T-helper 1 cell treated with Interleukin-12 subunit alpha and Interleukin-12 subunit beta and Interleukin-4 antibody, amounts not matched to agents 30 ng/mL and 1 ng/mL, for 36 hours (primary cell): ENCODE data around the gene USH1G. TPM values are rescaled to one million over a fixed set of nuclear protein-coding genes. Genes with fewer than 3 reads are reported as not detected.

Experiments used
- intact Hi-C: fragments of 100-400 bp; cut with micrococcal nuclease; formaldehyde crosslinking; loops from one replicate; pipeline ENCODE4 v1.15.1; 2024
- total RNA-seq: library from RNA; stranded (reverse); gene quantifications from 2 replicates; pipeline ENCODE4 v1.2.3, GENCODE V29; 2022

The USH1G gene
- total RNA-seq, 1 donor from 2014 or later = not detected

DNA sequence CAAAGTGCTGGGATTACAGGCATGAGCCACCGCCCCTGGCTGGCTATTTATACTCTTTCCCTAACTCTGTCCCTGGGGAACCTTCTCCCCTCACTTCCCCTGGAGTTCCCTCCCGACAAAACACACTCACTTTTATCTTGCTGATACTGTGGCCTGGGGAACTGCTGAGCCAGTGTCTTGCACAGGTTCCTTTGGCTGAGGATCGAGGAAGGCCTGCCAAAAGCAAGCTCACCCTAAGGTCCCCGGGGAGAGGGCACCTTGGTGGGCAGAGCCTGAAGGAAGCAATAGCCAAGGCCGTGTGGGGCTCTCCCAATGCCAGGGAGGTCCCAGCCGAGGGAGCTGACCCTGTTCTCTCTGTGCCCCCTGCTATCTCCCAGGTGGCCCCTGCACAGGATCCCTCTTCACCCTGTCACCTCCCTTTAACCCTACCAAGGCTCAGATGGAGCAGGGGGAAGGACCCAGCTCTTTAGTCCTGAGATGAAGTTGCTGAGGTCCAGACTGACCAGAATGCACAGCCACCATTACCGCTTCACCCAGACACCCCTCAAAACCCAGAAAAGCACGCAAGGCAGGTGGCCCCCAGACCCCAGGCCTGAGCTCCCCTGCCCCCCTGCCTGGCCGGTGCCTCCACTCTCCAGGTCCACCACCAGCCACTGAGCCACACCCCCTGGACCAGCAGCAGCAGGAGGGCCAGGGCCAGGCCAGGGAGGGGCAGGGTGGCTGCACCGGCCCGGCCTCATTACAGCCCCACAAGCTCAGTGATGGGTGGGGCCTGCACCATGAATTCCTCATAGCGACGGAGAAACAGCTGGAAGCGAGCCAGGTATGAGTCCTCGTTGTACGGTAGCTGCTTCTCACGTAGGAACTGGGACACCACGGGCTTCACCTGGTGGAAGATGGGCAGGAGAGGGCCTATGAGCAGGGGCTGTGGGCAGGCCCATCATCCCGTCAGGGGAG lies 45.2 kb downstream of the USH1G start:
- intact Hi-C loops = loop anchor here (10.0 kb wide), 2 partner anchors 307 to 977 kb away; partner anchors contain the start of genes SUMO2 and WBP2

DNA sequence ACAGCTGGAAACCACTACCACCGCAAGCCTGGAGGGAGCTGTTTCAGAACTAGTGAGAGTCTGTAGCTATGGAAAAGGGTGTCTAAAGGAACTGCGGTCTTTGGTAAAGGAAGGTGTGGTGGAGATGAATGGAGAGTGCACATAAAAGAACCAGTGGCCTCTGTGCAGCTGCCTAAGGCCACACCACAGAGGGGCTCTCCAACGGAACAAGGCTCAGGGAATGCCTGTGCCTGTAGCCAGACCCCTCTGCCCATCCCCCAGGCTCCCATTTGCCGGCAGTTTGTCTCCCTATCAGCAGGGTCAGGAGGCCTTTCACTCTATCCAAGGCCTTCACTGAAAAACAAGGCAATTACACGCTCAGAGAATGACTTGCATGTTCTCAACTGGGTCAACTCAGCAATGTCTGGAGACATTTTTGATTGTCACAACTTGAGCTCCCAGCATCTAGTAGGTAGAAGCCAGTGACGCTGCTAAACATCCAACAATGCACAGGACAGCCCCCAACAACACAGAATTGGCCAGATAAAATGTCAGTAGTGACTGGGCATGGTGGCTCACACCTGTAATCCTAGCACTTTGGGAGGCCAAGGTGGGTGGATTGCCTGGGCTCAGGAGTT lies 47.0 kb downstream of the USH1G start:
- intact Hi-C loops = loop anchor here (10.0 kb wide), 2 partner anchors 309 to 979 kb away; partner anchors contain the start of genes SUMO2 and WBP2

DNA sequence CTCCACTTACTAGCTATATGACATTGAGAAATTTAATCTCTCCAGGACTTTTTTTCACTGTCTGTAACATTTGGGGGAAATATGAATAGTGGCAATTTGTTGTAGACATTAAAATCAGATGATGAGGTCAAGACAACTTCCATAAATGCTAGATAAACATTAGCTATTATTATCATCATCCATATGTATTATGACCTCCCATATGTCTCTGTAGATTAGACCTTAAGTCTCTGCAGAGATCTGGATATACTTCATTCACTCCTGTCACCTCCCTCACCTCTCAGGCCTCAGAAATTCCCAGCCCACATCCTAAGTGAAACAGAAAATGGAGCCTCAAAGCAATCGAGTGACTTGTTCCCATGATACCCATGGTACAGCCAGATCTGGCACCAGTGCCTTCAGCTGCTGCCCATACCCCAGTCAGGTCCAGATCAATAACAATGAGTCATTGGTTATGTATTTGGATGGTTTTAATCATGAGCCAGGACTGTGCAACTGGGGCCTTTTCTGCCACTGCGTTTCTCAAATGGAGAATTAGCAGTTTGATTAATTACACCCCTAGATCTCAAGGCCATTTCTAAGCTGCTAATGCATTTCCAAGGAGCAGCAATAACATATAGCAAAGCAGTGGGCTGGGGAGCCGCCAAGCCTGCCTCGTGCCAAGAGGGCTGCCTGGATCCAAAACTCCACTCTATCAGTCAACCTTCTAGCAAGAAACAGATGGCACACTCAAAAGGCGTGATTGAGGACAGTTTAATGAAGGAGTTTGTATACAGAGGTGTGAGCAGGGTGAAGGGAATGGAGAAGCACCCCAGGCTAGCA lies 47.7 kb downstream of the USH1G start:
- intact Hi-C loops = loop anchor here (10.0 kb wide), 2 partner anchors 309 to 979 kb away; partner anchors contain the start of genes SUMO2 and WBP2

DNA sequence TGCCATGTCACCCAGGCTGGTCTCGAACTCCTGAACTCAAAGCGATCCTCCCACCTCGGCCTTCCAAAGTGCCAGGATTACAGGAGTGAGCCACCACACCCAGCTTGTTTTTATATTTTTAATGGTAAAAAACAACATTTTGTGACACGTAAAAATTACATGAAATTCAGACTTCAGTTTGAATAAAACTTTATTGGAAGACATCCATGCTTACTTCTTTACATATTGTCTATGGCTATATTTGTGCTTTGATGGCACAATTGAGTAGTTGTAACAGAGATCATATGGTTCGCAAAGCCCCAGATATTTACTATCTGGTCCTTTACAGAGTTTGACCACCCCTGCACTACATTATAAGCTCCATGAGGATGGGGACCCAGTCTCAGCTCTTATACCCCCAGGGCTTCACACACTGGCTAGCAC lies 48.4 kb downstream of the USH1G start:
- intact Hi-C loops = loop anchor here (5.0 to 10.0 kb wide), 3 partner anchors 310 to 980 kb away; partner anchors contain the start of genes SUMO2, TTYH2 and WBP2

DNA sequence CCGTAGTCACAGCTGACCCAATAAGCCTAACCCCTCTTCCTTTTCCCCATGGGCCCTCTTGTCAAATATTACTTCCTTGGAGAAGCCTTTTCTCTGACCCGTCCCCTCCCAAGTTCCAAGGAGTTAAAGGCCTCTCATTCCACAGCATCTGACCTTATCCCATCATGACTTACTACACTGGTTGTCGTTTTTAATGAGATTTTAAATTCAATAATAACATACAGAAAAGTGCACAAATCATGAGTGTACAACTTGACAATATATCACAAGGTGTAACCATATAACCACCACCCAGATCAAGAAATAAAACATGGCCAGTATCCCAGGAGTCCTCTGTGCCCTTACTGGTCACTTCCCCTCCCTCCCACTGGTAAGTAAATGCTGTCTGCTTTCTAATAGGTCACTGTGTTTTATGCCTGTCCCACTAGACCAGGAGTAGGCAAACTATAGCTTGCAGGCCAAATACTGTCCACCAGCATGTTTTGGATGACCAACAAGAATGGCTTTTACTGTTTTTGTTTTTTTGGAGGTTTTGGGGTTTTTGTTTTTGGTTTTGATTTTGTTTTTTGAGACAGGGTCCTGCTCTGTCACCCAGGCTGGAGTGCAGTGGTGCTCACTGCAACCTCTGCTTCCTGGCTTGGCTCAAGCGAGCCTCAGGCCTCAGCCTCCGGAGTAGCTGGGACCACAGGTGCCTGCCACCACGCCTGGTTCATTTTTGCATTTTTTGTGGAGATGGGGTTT lies 49.0 kb downstream of the USH1G start:
- intact Hi-C loops = loop anchor here (1.0 to 10.0 kb wide), 17 partner anchors 22 to 981 kb away; partner anchors contain the start of genes ATP5PD, CDR2L, GGA3 and GRB2

DNA sequence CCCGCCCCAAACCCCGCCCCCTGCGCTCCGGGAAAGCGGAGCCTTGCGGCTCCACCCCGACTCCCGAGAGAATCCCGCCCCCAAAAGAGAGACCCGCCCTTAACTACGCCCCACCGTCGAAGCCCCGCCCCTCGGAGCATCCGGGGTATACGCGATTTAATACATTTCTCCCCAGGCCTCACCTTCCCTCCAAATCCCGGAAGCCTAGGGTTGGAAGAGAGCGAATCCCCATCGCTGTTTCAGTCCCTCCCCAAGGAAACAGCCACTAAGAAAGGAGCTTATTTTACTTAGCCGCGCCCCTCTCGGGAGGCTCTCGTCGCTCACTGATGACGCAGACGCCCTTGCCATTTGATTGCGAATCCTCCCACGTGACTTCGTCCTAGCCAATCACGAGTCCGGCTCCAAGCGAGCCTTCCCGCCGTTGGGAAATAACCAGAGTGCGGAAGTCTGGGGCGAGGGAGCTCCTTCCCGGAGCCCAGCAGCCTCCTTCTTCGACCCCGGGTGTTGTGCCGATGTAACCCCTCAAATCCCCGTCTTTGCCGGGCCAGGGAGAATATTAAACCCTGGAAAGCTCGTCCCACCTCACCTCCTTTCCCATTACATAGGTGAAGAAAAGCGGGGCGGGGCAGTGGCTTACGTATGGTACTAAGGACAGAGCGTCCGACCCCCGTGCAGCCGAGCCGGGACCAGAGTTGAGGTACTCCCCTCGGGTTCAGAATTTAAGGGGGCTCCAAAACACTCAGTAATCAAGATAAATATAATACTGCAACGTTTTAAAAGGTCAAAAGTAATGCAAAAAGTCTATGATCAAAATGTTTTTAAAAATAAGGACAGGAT lies 49.8 kb downstream of the USH1G start:
- intact Hi-C loops = loop anchor here (1.0 to 10.0 kb wide), 17 partner anchors 21 to 982 kb away; partner anchors contain the start of genes ATP5PD, CDR2L, GGA3 and GRB2

DNA sequence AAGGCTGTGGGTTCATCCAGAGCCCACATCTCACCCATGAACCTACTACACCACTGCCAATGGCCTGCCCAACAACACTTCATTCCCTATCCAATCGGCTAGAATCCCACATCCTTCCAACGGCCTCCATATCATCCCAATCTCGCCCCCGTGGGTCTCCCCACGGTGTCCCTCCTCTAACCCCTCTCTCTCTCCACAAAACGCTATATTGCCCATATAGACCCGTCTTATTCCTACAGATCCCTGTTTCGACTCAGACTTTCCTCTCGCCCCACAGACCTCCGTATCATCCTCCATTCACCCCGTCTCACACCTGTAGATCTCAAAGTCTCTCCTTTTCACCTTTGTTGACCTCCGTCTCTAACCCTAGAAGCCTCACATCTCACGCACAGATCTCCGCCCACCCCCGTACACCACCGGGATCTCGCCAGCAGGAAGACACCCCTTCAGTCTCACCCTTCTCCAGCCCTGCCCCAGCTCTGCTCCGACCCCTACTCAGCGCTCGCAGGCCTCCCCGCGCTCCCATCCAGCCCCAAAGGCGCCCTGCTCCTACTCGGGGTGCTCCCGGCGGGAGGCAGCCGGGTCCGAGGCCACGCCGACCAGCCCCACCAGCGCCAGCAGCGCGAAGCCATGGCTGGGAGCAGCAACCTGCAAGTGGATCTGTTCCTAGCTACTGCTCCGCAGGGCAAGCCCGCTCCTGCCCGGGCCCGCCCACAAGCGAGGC lies 50.6 kb downstream of the USH1G start, which contains the start of gene FDXR:
TSS of gene FDXR (minus strand) at position 682 of the 724 bp plus-strand sequence. CDS start at position 632, 50 bp downstream.
- intact Hi-C loops = loop anchor here (1.0 to 10.0 kb wide), 17 partner anchors 20 to 982 kb away; partner anchors contain the start of genes ATP5PD, CDR2L, GGA3 and GRB2

DNA sequence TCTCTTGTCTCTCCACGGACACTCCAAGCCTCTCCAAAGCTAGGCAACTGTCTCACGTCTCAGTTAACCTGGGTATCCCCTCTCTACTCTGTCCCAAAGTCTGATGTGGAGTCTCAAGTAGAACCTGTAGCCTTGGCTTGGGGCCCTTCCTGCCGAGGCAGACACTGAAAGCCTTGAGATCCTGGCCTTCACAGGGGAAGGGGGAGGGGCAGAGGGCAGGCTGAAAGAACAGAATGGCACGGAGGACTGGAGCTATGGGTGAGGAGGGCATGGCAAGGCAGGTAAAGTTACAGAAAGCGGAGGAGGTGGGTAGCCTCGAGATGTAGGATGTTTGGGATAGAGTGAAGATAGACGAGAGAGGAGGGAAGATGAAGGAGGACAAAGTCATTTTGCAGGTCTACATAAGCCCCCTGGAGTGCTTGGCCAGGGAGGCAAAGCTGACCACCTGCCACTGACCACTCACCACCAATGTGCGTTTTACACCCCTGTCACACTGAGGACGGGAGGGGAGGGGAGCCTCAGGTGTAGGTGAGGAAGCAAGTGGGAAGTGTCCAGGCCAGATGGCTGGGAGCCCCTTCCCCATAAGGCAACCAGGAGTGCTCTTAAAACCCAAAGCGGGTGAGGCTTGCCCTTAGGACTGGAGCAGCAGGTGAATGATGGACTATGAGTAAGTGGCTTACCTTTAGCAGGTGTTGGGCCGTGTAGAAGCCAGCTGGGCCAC lies 51.5 kb downstream of the USH1G start:
- intact Hi-C loops = loop anchor here (2.0 to 10.0 kb wide), 5 partner anchors 313 to 983 kb away; partner anchors contain the start of genes GRB2, NUP85, SUMO2 and TTYH2

DNA sequence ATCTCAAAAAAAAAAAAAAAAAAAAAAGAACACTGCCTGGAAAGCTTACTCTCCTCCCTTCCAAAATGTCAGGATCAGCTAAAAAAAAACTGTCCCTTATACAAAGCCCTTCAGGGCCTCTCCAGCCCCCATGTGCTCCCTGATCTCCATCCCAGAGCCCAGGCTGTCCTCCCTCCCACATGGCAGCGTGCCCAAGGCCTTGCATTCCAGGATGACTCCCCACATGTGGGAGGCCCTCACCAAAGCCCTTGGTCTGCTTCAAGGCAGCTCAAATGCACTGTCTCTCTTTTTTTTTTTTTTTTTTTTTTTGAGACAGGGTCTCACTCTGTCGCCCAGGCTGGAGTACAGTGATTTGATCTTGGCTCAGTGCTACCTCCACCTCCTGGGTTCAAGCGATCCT lies 52.5 kb downstream of the USH1G start:
- intact Hi-C loops = loop anchor here (5.0 to 10.0 kb wide), 3 partner anchors 314 to 984 kb away; partner anchors contain the start of genes SUMO2, TTYH2 and WBP2

DNA sequence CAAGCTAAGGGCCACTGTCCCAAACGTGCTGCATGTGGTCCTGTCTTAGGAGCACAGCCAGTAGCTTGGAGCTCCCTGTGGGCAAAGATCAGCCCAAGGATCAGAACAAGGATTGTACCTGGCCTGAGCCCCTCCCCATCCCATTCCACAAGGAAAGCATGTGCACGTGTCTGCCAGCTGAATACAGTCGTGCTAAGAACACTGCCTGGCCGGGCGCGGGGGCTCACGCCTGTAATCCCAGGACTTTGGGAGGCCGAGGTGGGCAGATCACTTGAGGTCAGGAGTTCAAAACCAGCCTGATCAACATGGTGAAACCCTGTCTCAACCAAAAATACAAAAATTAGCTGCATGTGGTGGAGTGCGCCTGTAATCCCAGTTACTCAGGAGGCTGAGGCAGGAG lies 53.0 kb downstream of the USH1G start:
- intact Hi-C loops = loop anchor here (5.0 to 10.0 kb wide), 3 partner anchors 315 to 985 kb away; partner anchors contain the start of genes SUMO2, TTYH2 and WBP2

DNA sequence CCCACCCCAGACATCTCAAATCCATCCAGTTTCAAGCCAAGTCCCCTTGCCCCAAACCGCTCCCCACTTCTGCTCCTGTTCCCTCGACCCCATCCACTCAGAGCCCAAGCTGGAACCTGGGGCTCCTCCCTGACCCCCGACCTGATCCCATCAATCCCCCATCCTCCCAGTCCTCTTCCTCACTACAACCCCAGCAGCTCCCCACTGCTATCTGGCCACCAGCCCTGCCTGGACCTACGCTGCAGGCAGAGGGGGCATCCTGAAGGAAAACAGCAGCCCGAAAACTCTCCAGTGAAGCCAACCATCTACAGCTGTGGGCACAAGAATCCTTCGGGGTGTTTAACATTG lies 54.2 kb downstream of the USH1G start:
- intact Hi-C loops = no loop called here

DNA sequence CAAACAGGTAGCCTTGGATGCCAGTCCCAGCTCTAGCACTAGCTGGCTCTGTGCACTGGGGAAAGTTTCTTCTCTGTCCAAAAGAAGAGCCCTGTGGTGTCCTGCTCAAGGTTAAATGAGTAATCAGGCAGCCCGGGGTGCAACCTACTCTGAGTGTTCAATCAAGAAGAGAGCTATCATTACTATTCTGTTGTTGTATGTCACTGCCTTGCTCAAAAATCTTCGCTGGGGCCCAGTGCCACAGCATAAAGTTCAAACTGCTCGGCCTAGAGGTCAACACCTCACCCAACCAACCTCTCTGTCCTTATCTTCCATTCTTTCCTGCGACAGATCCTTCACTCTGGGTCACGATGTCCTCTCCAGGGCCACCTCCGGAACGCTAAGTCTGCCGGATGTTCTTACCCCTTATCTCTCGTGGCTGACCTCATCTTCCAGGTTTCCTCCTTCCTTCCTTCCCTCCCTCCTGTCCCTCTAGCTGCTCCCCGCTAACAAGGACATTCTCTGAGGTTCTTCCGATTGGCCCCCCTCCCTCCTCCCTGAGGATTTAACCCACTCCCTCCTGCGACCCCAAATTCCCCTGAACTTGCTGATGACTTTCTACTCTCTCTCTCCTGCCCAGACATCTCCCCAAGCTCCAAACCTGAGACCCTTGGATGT lies 54.7 kb downstream of the USH1G start:
- intact Hi-C loops = no loop called here

DNA sequence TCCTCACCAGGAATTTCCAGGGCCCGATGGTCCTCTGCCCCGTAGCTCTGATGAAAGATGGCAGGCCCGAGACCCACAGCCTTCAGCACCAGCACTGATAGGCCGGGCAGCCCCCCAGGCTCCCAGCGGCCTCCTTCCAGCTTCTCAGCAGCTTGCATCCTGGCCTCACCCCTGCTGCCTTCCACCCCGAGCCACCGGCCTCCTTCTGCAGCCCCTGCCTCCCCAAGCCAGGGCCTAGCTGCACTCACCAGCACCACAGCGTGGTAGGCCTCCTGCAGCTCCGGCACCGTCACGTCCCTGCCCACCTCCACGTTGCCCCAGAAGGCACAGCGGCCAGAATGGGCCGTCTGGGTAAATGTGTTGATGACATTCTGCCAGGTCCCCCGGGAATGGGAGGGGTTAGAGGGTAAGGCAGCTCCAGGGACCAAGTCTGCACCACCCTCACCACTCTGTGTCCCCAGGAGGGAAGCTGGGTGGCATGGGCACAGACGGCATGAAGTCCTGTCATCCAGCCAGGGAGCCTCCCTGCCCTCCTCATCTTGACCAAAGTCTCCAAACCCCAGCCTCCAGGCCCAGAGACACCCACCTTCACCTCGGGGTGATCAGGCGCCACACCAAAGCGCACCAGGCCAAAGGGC lies 56.7 kb downstream of the USH1G start:
- intact Hi-C loops = no loop called here
